Choroid plexus epithelial cell (primary cell): Measurements from ENCODE around the gene LEP.

Experiments used
- DNase-seq: peaks from one replicate; pipeline ENCODE4 v3.0.0-alpha.2; 2010; ENCODE audit warnings: low read depth
- H3K4me3 ChIP-seq: 2 replicates; pipeline ENCODE4 v1.5.1; 2011; ENCODE audit warnings: low read depth, mild to moderate bottlenecking, control low read depth, low read length, moderate library complexity
- CTCF ChIP-seq: conservative IDR thresholded peaks from 2 replicates; pipeline ENCODE4 v1.5.1; 2011; ENCODE audit warnings: low read depth, mild to moderate bottlenecking, control low read depth, inconsistent platforms, low read length, moderate library complexity

Gene LEP

GRCh38 chr7:128240696-128241386 is at the start of gene LEP:
Gene LEP, plus strand, starts transcription at chr7:128241278. Its CDS starts 10,741 bp downstream, at chr7:128252019.
- no peak within 1 kb of the TSS for H3K4me3 ChIP-seq
- DNase-seq: no peak
- TF ChIP-seq CTCF: no peak

- no peak overlapping the region for H3K4me3 ChIP-seq
- TF ChIP-seq CTCF: no peak
- DNase-seq: no peak
These were observed 48.5 kb upstream of the LEP start for GRCh38 chr7:128192497-128193142.

- DNase-seq: no peak
- TF ChIP-seq CTCF: no peak
- no peak overlapping the region for H3K4me3 ChIP-seq
These were observed 46.4 kb upstream of the LEP start for GRCh38 chr7:128194533-128195282.

- no peak for DNase-seq
- no peak overlapping the region for H3K4me3 ChIP-seq
- TF ChIP-seq CTCF: no peak
These were observed 43.5 kb upstream of the LEP start for GRCh38 chr7:128197589-128197988.

GRCh38 chr7:128197989-128198580 is 43.0 kb upstream of the LEP start:
- DNase-seq: no peak
- no peak overlapping the region for H3K4me3 ChIP-seq
- no peak for TF ChIP-seq CTCF

GRCh38 chr7:128200376-128200775 is 40.7 kb upstream of the LEP start:
- no peak overlapping the region for H3K4me3 ChIP-seq
- no peak for TF ChIP-seq CTCF
- DNase-seq: no peak
